BJ (cell line): ENCODE measurements around the gene ATP5PB. TPM values are rescaled to one million over a fixed set of nuclear protein-coding genes. Genes with fewer than 3 reads are reported as not detected.

Experiments
- CTCF ChIA-PET: fragments of 350-600 bp; formaldehyde crosslinking; extraction: SDS; loops from one replicate; lab custom pipeline; 2021; ENCODE audit warnings: antibody characterized with exemption, inconsistent platforms; lab: Yijun Ruan, JAX
- POLR2A ChIA-PET: fragments of 300-600 bp; sonication (Branson Sonifier 250); formaldehyde crosslinking; extraction: SDS; loops from one replicate; lab custom pipeline; 2021; ENCODE audit warnings: antibody characterized with exemption; lab: Charles Lee
- DNase-seq: peaks from one replicate; pipeline ENCODE4 v3.0.0-alpha.2; 2011; ENCODE audit warnings: low read depth
- H3K27me3 ChIP-seq: 2 replicates; pipeline ENCODE4 v1.6.0; 2011; ENCODE audit warnings: low read length; ENCODE audit not compliant: control insufficient read depth, insufficient read depth
- H3K36me3 ChIP-seq: 2 replicates; pipeline ENCODE4 v1.5.1; 2011; ENCODE audit warnings: low read length; ENCODE audit not compliant: control insufficient read depth, insufficient read depth
- H3K4me3 ChIP-seq: 2 replicates; pipeline ENCODE4 v1.5.1; 2011; ENCODE audit warnings: low read depth, mild to moderate bottlenecking, control low read depth, low read length
- CTCF ChIP-seq: IDR thresholded peaks from 2 replicates; pipeline ENCODE4 v1.5.1; 2011; ENCODE audit warnings: low read depth, mild to moderate bottlenecking, control low read depth, inconsistent platforms, low read length, moderate library complexity; ENCODE audit not compliant: insufficient read depth
- polyA plus RNA-seq: library from polyadenylated mRNA; depleted of rRNA; stranded (reverse); fragments of >200 nt; gene quantifications from 2 replicates; pipeline ENCODE4 v1.2.3, GENCODE V29; 2011

ATP5PB gene
- polyA plus RNA-seq, 1 experiment, result 224 TPM

- no peak overlapping the region for H3K4me3 ChIP-seq
- CTCF ChIA-PET, result interaction anchor here (1.2 to 3.6 kb wide), 3 partner anchors 17 to 387 kb away, joined by 3 to 15 read pairs (median 4); no protein-coding TSS in a partner anchor
- TF ChIP-seq CTCF, result no peak
- POLR2A ChIA-PET, result no interaction called here
- no peaks in the 10 kb centered on the region for H3K36me3 ChIP-seq
- H3K27me3 ChIP-seq, result no peaks in the 10 kb centered on the region
- DNase-seq, result no peak
Measured at GRCh38 chr1:111417755-111418154, 31.5 kb upstream of the ATP5PB start.

- H3K36me3 ChIP-seq, result no peaks in the 10 kb centered on the region
- no peaks in the 10 kb centered on the region for H3K27me3 ChIP-seq
- no peak for DNase-seq
- CTCF ChIA-PET, result interaction anchor here (1.5 to 1.8 kb wide), 3 partner anchors 9 to 389 kb away, joined by 3 to 7 read pairs (median 4); partner anchors contain the start of gene OVGP1
- H3K4me3 ChIP-seq, result no peak overlapping the region
- POLR2A ChIA-PET, result no interaction called here
- no peak for TF ChIP-seq CTCF
Measured at GRCh38 chr1:111419037-111419436, 30.2 kb upstream of the ATP5PB start.

GRCh38 chr1:111420377-111420776 is 28.9 kb upstream of the ATP5PB start:
- H3K36me3 ChIP-seq, result no peaks in the 10 kb centered on the region
- H3K4me3 ChIP-seq, result no peak overlapping the region
- no peak for DNase-seq
- ChIA-PET POLR2A (no interaction called here), CTCF (no interaction called here)
- no peak for TF ChIP-seq CTCF
- H3K27me3 ChIP-seq, result no peaks in the 10 kb centered on the region

- TF ChIP-seq CTCF, result no peak
- H3K36me3 ChIP-seq, result no peaks in the 10 kb centered on the region
- no peak overlapping the region for H3K4me3 ChIP-seq
- CTCF ChIA-PET, result interaction anchor here (1.4 kb wide), 1 partner anchor 10 kb away, joined by 3 read pairs; no protein-coding TSS in a partner anchor
- POLR2A ChIA-PET, result no interaction called here
- DNase-seq, result no peak
- H3K27me3 ChIP-seq, result no peaks in the 10 kb centered on the region
Measured at GRCh38 chr1:111422546-111423391, 26.5 kb upstream of the ATP5PB start.

- no peaks in the 10 kb centered on the region for H3K36me3 ChIP-seq
- POLR2A ChIA-PET, result no interaction called here
- H3K27me3 ChIP-seq, result no peaks in the 10 kb centered on the region
- TF ChIP-seq CTCF, result no peak
- no peak for DNase-seq
- no peak overlapping the region for H3K4me3 ChIP-seq
- CTCF ChIA-PET, result no interaction called here
Measured at GRCh38 chr1:111424281-111424680, 25.0 kb upstream of the ATP5PB start.
